Suprapubic skin (tissue), 4 donors: Measurements from ENCODE around the gene EPHB4.

Experiments used
- CTCF ChIP-seq, 2 donors: fragments of 200-600 bp in 1 of 2; fragments of 450-650 bp in 1 of 2; sonication (generic) in 1 of 2; IDR thresholded peaks; one replicate each; pipeline ENCODE4 v1.5.1; 2016 to 2019; ENCODE audit warnings: antibody characterized with exemption in 2 of 2, mild to moderate bottlenecking in 1 of 2, moderate library complexity in 1 of 2
- EP300 ChIP-seq: sonication (generic); formaldehyde crosslinking; IDR thresholded peaks from one replicate; pipeline ENCODE4 v1.6.1; 2017; ENCODE audit warnings: antibody characterized with exemption
- POLR2A ChIP-seq, 2 donors: fragments of 450-650 bp; IDR thresholded peaks; one replicate each; pipeline ENCODE4 v1.6.1; 2017; ENCODE audit warnings: antibody characterized with exemption in 2 of 2, mild to moderate bottlenecking in 2 of 2, moderate library complexity in 2 of 2
- POLR2AphosphoS5 ChIP-seq, 3 donors: sonication (generic); formaldehyde crosslinking; IDR thresholded peaks; one replicate each; pipeline ENCODE4 v1.6.1; 2017; ENCODE audit warnings: antibody characterized with exemption in 3 of 3

GRCh38 chr7:100778061-100778621 lies 49.2 kb downstream of the EPHB4 start:
- no peak for TF ChIP-seq CTCF (IDR thresholded peaks at IDR 0.05)
- TF ChIP-seq EP300: no peak
- no peak for TF ChIP-seq POLR2A (IDR thresholded peaks at IDR 0.05)
- TF ChIP-seq POLR2AphosphoS5 (IDR thresholded peaks at IDR 0.05): no peak
